SK-N-SH (cell line): ENCODE results near the gene GABRB1. TPM values are rescaled to one million over a fixed set of nuclear protein-coding genes. Genes with fewer than 3 reads are reported as not detected.

Source experiments
- CTCF ChIA-PET: fragments of 300-600, 350-600 bp; formaldehyde crosslinking; extraction: SDS; loops from one replicate; lab custom pipeline; 2021; lab: Yijun Ruan, JAX
- POLR2A ChIA-PET: fragments of 350-600 bp; sonication (Branson Sonifier 250); formaldehyde crosslinking; extraction: SDS; loops from one replicate; lab custom pipeline; 2020; ENCODE audit warnings: antibody characterized with exemption, inconsistent platforms; lab: Yijun Ruan, JAX
- DNase-seq: peaks from one replicate; pipeline ENCODE4 v3.0.0; 2012
- H2AFZ ChIP-seq: fragments of 200-600 bp; sonication (generic); 2 replicates; pipeline ENCODE4 v1.8.1; 2016; ENCODE audit warnings: antibody characterized with exemption, mild to moderate bottlenecking, low read depth
- H3F3A ChIP-seq: fragments of 200-600 bp; sonication (generic); replicated peaks from 2 replicates; pipeline ENCODE3; 2016; ENCODE audit warnings: antibody characterized with exemption, mild to moderate bottlenecking; ENCODE audit not compliant: insufficient read depth
- H3K27ac ChIP-seq, 2 experiments: fragments of 200-500 bp in 1 of 2; fragments of 200-600 bp in 1 of 2; sonication (Bioruptor generic) in 1 of 2; sonication (generic), shearing (Covaris generic) in 1 of 2; 2 replicates each; pipeline versions ENCODE4 v1.5.1 to v1.6.1; 2014 to 2016; ENCODE audit warnings: low read depth in 2 of 2, inconsistent platforms in 1 of 2, low read length in 1 of 2, mild to moderate bottlenecking in 1 of 2, mixed read lengths in 1 of 2
- H3K27me3 ChIP-seq: fragments of 200-600 bp; sonication (generic), shearing (Covaris generic); 2 replicates; pipeline ENCODE4 v1.6.1; 2016; ENCODE audit warnings: mixed run types; ENCODE audit not compliant: insufficient read depth
- H3K36me3 ChIP-seq, 2 experiments: fragments of 200-500 bp in 1 of 2; fragments of 200-600 bp in 1 of 2; sonication (Bioruptor generic) in 1 of 2; sonication (generic) in 1 of 2; replicated peaks in 1 of 2; 2 replicates each; pipeline versions ENCODE3 to v1.5.1; 2014 to 2016; ENCODE audit warnings: low read length in 1 of 2, mild to moderate bottlenecking in 1 of 2; ENCODE audit not compliant: insufficient read depth in 2 of 2, control insufficient read depth in 1 of 2
- H3K4me1 ChIP-seq, 2 experiments: fragments of 200-500 bp in 1 of 2; fragments of 200-600 bp in 1 of 2; sonication (Bioruptor generic) in 1 of 2; sonication (generic), shearing (Covaris generic) in 1 of 2; 2 replicates each; pipeline versions ENCODE4 v1.5.1 to v1.6.1; 2014 to 2016; ENCODE audit warnings: low read depth in 1 of 2, low read length in 1 of 2, mixed run types in 1 of 2; ENCODE audit not compliant: insufficient read depth in 2 of 2, control insufficient read depth in 1 of 2
- H3K4me2 ChIP-seq: fragments of 200-600 bp; sonication (generic), shearing (Covaris generic); 2 replicates; pipeline ENCODE4 v1.6.1; 2017; ENCODE audit warnings: mixed run types
- H3K4me3 ChIP-seq, 2 experiments: fragments of 200-500 bp in 1 of 2; fragments of 200-600 bp in 1 of 2; sonication (Bioruptor generic) in 1 of 2; sonication (generic), shearing (Covaris generic) in 1 of 2; 2 replicates each; pipeline versions ENCODE4 v1.5.1 to v1.8.1; 2014 to 2016; ENCODE audit warnings: low read depth in 2 of 2, inconsistent platforms in 1 of 2, low read length in 1 of 2, mild to moderate bottlenecking in 1 of 2, mixed read lengths in 1 of 2, moderate library complexity in 1 of 2
- H3K79me2 ChIP-seq: fragments of 200-600 bp; sonication (generic); 2 replicates; pipeline ENCODE4 v1.8.1; 2017; ENCODE audit warnings: mild to moderate bottlenecking; ENCODE audit not compliant: insufficient read depth
- H3K9ac ChIP-seq: fragments of 200-600 bp; sonication (generic); 2 replicates; pipeline ENCODE4 v1.6.1; 2017; ENCODE audit warnings: mixed run types
- H3K9me2 ChIP-seq: fragments of 200-600 bp; sonication (generic); 2 replicates; pipeline ENCODE4 v1.6.1; 2017; ENCODE audit warnings: mixed run types
- H3K9me3 ChIP-seq: fragments of 200-600 bp; sonication (generic); 2 replicates; pipeline ENCODE4 v1.6.1; 2017; ENCODE audit warnings: mixed run types, mild to moderate bottlenecking, moderate library complexity
- H4K20me1 ChIP-seq: fragments of 200-600 bp; sonication (generic); 2 replicates; pipeline ENCODE4 v1.6.1; 2017; ENCODE audit warnings: mild to moderate bottlenecking, mixed run types; ENCODE audit not compliant: insufficient read depth
- EP300 ChIP-seq, 2 experiments: IDR thresholded peaks; 2 replicates each; pipeline versions ENCODE4 v1.4.0 to v1.6.1; 2012; ENCODE audit warnings: borderline replicate concordance in 1 of 2, low read depth in 1 of 2, low read length in 1 of 2
- EZH2phosphoT487 ChIP-seq: fragments of 200-600 bp; sonication (generic); IDR thresholded peaks from 2 replicates; pipeline ENCODE4 v1.6.1; 2017; ENCODE audit warnings: low read depth, mixed run types, mild to moderate bottlenecking, antibody characterized with exemption, moderate library complexity, borderline replicate concordance
- FOSL2 ChIP-seq: IDR thresholded peaks from 2 replicates; pipeline ENCODE4 v1.4.0; 2012; ENCODE audit warnings: low read depth, mild to moderate bottlenecking, moderate library complexity, borderline replicate concordance
- GABPA ChIP-seq: IDR thresholded peaks from 2 replicates; pipeline ENCODE4 v1.4.0; 2012; ENCODE audit warnings: low read depth, mild to moderate bottlenecking
- GATA2 ChIP-seq: sonication (generic); formaldehyde crosslinking; IDR thresholded peaks from 2 replicates; pipeline ENCODE4 v1.5.0; 2020; ENCODE audit warnings: mild to moderate bottlenecking, missing genetic modification reagents
- JUND ChIP-seq: IDR thresholded peaks from 2 replicates; pipeline ENCODE4 v1.4.0; 2012
- MAX ChIP-seq: IDR thresholded peaks from 2 replicates; pipeline ENCODE4 v1.4.0; 2012; ENCODE audit warnings: low read depth
- MEF2A ChIP-seq: IDR thresholded peaks from 2 replicates; pipeline ENCODE4 v1.4.0; 2012; ENCODE audit warnings: low read depth, borderline replicate concordance
- NFIC ChIP-seq: IDR thresholded peaks from 2 replicates; pipeline ENCODE4 v1.4.0; 2012; ENCODE audit warnings: borderline replicate concordance
- PBX3 ChIP-seq: IDR thresholded peaks from 2 replicates; pipeline ENCODE4; 2012
- POLR2AphosphoS5 ChIP-seq: IDR thresholded peaks from 2 replicates; pipeline ENCODE4 v1.6.1; 2012; ENCODE audit warnings: low read depth, low read length
- RCOR1 ChIP-seq: fragments of 150-350 bp; IDR thresholded peaks from 2 replicates; pipeline ENCODE4 v1.6.1; 2017; ENCODE audit warnings: antibody characterized with exemption, low read length
- REST ChIP-seq: IDR thresholded peaks from 2 replicates; pipeline ENCODE4 v1.6.1; 2012; ENCODE audit warnings: mild to moderate bottlenecking, low read depth, low read length, moderate library complexity
- RFX5 ChIP-seq: IDR thresholded peaks from 2 replicates; pipeline ENCODE4 v1.6.1; 2012; ENCODE audit warnings: mild to moderate bottlenecking, improper control_type of control experiment, low read length
- RXRA ChIP-seq: IDR thresholded peaks from 2 replicates; pipeline ENCODE4 v1.4.0; 2012; ENCODE audit warnings: low read depth, mild to moderate bottlenecking, borderline replicate concordance
- TAF1 ChIP-seq: IDR thresholded peaks from 2 replicates; pipeline ENCODE4 v1.6.1; 2012; ENCODE audit warnings: low read depth, mild to moderate bottlenecking, low read length, moderate library complexity, borderline replicate concordance
- TCF12 ChIP-seq: IDR thresholded peaks from 2 replicates; pipeline ENCODE4 v1.4.0; 2012
- YY1 ChIP-seq: IDR thresholded peaks from 2 replicates; pipeline ENCODE4 v1.4.0; 2012; ENCODE audit warnings: low read depth, mild to moderate bottlenecking
- WGBS: methylation state at CpG from one replicate; pipeline ENCODE4 v1.1.6; 2017; ENCODE audit warnings: low lambda C conversion rate; 5-methylcytosine and 5-hydroxymethylcytosine counted together
- polyA plus RNA-seq, 3 experiments: library from polyadenylated mRNA; depleted of rRNA; stranded (reverse); fragments of >200 nt; gene quantifications; 2 replicates each; pipeline ENCODE4 v1.2.3, GENCODE V29; 2012
- TF ChIP-seq, protein P1 (sequence below): fragments of 200-600 bp; sonication (generic); IDR thresholded peaks from 2 replicates; pipeline ENCODE4 v1.6.1; 2017; ENCODE audit warnings: antibody characterized with exemption, mild to moderate bottlenecking, moderate library complexity
- TF ChIP-seq, protein P2 (sequence below): fragments of 150-350 bp; IDR thresholded peaks from 2 replicates; pipeline ENCODE4 v1.6.1; 2017; ENCODE audit warnings: antibody characterized with exemption, low read length, low read depth, borderline replicate concordance

The GABRB1 gene
- polyA plus RNA-seq, 1 of the 3 experiments (the other 2 are of a cell fraction), result not detected

GRCh38 chr4:47444031-47444430 lies 412.7 kb downstream of the GABRB1 start:
- H3K4me2 ChIP-seq, result no peak overlapping the region
- no peak overlapping the region for H3K4me3 ChIP-seq
- no peaks in the 10 kb centered on the region for H3K27me3 ChIP-seq
- CTCF ChIA-PET, result no interaction called here
- no peak for DNase-seq
- no peak overlapping the region for H3K9ac ChIP-seq
- H3F3A ChIP-seq, result no peaks in the 10 kb centered on the region
- 99% methylated on average over 2 of the region's 2 CpGs for WGBS
- no peaks in the 10 kb centered on the region for H3K36me3 ChIP-seq
- TF ChIP-seq, protein P1, sequence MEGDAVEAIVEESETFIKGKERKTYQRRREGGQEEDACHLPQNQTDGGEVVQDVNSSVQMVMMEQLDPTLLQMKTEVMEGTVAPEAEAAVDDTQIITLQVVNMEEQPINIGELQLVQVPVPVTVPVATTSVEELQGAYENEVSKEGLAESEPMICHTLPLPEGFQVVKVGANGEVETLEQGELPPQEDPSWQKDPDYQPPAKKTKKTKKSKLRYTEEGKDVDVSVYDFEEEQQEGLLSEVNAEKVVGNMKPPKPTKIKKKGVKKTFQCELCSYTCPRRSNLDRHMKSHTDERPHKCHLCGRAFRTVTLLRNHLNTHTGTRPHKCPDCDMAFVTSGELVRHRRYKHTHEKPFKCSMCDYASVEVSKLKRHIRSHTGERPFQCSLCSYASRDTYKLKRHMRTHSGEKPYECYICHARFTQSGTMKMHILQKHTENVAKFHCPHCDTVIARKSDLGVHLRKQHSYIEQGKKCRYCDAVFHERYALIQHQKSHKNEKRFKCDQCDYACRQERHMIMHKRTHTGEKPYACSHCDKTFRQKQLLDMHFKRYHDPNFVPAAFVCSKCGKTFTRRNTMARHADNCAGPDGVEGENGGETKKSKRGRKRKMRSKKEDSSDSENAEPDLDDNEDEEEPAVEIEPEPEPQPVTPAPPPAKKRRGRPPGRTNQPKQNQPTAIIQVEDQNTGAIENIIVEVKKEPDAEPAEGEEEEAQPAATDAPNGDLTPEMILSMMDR, result no peak
- no peak for TF ChIP-seq NFIC
- no peak for TF ChIP-seq POLR2AphosphoS5
- TF ChIP-seq GABPA, result no peak
- TF ChIP-seq, protein P2, sequence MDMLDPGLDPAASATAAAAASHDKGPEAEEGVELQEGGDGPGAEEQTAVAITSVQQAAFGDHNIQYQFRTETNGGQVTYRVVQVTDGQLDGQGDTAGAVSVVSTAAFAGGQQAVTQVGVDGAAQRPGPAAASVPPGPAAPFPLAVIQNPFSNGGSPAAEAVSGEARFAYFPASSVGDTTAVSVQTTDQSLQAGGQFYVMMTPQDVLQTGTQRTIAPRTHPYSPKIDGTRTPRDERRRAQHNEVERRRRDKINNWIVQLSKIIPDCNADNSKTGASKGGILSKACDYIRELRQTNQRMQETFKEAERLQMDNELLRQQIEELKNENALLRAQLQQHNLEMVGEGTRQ, result no peak
- TF ChIP-seq RFX5, result no peak
- no peak for TF ChIP-seq EZH2phosphoT487
- TF ChIP-seq YY1, result no peak
- no peak for TF ChIP-seq RCOR1
- no peak for TF ChIP-seq TAF1
- TF ChIP-seq FOSL2, result no peak
- TF ChIP-seq GATA2 (CRISPR knock-in tag), result no peak
- no peak for TF ChIP-seq TCF12
- TF ChIP-seq RXRA, result no peak
- TF ChIP-seq PBX3, result no peak
- H3K4me1 ChIP-seq, result no peaks in the 10 kb centered on the region
- no peak overlapping the region for H2AFZ ChIP-seq
- H3K9me2 ChIP-seq, result no peaks in the 10 kb centered on the region
- no peaks in the 10 kb centered on the region for H3K79me2 ChIP-seq
- H3K27ac ChIP-seq, result no peak overlapping the region
- no peaks in the 10 kb centered on the region for H4K20me1 ChIP-seq
- POLR2A ChIA-PET, result no interaction called here
- H3K9me3 ChIP-seq, result no peaks in the 10 kb centered on the region

GRCh38 chr4:47451657-47452056 lies 420.3 kb downstream of the GABRB1 start:
- Histone ChIP-seq H3K36me3 (peaks cover 43 to 48% of the 10 kb centered on the region in 2 experiments), H3F3A (no peaks in the 10 kb centered on the region), H3K9me3 (no peaks in the 10 kb centered on the region), H2AFZ (no peak overlapping the region), H3K9me2 (no peaks in the 10 kb centered on the region), H3K27me3 (no peaks in the 10 kb centered on the region), H3K4me2 (no peak overlapping the region), H3K4me1 (no peaks in the 10 kb centered on the region), H3K79me2 (no peaks in the 10 kb centered on the region), H3K4me3 (no peak overlapping the region), H3K9ac (no peak overlapping the region), H4K20me1 (no peaks in the 10 kb centered on the region), H3K27ac (no peak overlapping the region)
- ChIA-PET CTCF (interaction anchor here (1.9 kb wide), 1 partner anchor 10 kb away, joined by 5 read pairs; no protein-coding TSS in a partner anchor), POLR2A (no interaction called here)
- WGBS, result 88% methylated on average over 4 of the region's 4 CpGs
- DNase-seq, result no peak
- no peak for TF ChIP-seq REST
- TF ChIP-seq TCF12, result no peak
- TF ChIP-seq JUND, result no peak
- TF ChIP-seq EP300 (IDR thresholded peaks at IDR 0.05; ENCODE audit: borderline replicate concordance in 1 of 2, low read depth in 1 of 2, low read length in 1 of 2), result no peak
- no peak for TF ChIP-seq TAF1
- TF ChIP-seq GABPA, result no peak
- no peak for TF ChIP-seq MEF2A
- TF ChIP-seq MAX, result no peak
- TF ChIP-seq, protein P2, result no peak
